K562 (cell line): ENCODE data around the gene FKRP. TPM values are rescaled to one million over a fixed set of nuclear protein-coding genes. Genes with fewer than 3 reads are reported as not detected.

Source experiments
- ARID3A ChIP-seq: IDR thresholded peaks from 2 replicates; pipeline ENCODE4 v1.6.1; 2012; ENCODE audit warnings: low read depth, low read length, improper control_type of control experiment, borderline replicate concordance
- ATF1 ChIP-seq, 2 experiments: fragments of 450-650 bp in 1 of 2; IDR thresholded peaks; 2 replicates each; pipeline ENCODE4 v1.6.1; 2016; ENCODE audit warnings: missing compliant biosample characterization in 1 of 2, missing genetic modification characterization in 1 of 2
- IRF2 ChIP-seq: sonication (generic); formaldehyde crosslinking; IDR thresholded peaks from 2 replicates; pipeline ENCODE4 v1.8.1; 2022; ENCODE audit warnings: mild to moderate bottlenecking, missing genetic modification reagents
- JUND ChIP-seq, 2 experiments: IDR thresholded peaks; 2 replicates in 1 of 2; 3 replicates in 1 of 2; pipeline ENCODE4 v1.6.1; 2011; ENCODE audit warnings: borderline replicate concordance in 2 of 2, low read depth in 2 of 2, low read length in 2 of 2, improper control_type of control experiment in 1 of 2, missing biosample characterization in 1 of 2, missing genetic modification characterization in 1 of 2, missing genetic modification reagents in 1 of 2
- NFIX ChIP-seq: fragments of 250-450 bp; sonication (Bioruptor Pico); IDR thresholded peaks from 2 replicates; pipeline ENCODE4 v1.4.0; 2020; ENCODE audit warnings: low read depth, mild to moderate bottlenecking, moderate library complexity
- PCBP2 ChIP-seq: fragments of 200-400 bp; formaldehyde crosslinking; IDR thresholded peaks from 2 replicates; pipeline ENCODE4 v1.6.1; 2018; ENCODE audit warnings: low read length, low read depth, mild to moderate bottlenecking, moderate library complexity; ENCODE audit not compliant: poor library complexity, severe bottlenecking
- PKNOX1 ChIP-seq: fragments of 450-650 bp; IDR thresholded peaks from 2 replicates; pipeline ENCODE4 v1.6.1; 2016
- PTRF ChIP-seq: fragments of 450-650 bp; IDR thresholded peaks from 2 replicates; pipeline ENCODE4 v1.6.1; 2016; ENCODE audit warnings: mild to moderate bottlenecking, missing genetic modification characterization, missing compliant biosample characterization
- ZNF3 ChIP-seq: fragments of 250-450 bp; sonication (Bioruptor Pico); IDR thresholded peaks from 2 replicates; pipeline ENCODE4 v1.5.0; 2021; ENCODE audit warnings: mild to moderate bottlenecking, moderate library complexity
- ZNF398 ChIP-seq: fragments of 250-450 bp; sonication (Bioruptor Pico); IDR thresholded peaks from 2 replicates; pipeline ENCODE4 v1.8.0; 2021; ENCODE audit warnings: moderate library complexity, mild to moderate bottlenecking, inconsistent platforms
- polyA plus RNA-seq, 8 experiments: library from polyadenylated mRNA; depleted of rRNA in 4 of 8; stranded (reverse) in 5 of 8; unstranded in 3 of 8; fragments of >200 nt; fragmentation: Nextera tagmentation in 2 of 8; fragmentation: Illumina TruSeq in 1 of 8; extraction: Ambion mirVana in 2 of 8; extraction: Trizol in 1 of 8; gene quantifications; 2 replicates each; pipeline versions ENCODE4 v1.2.1 to v1.2.3, GENCODE V29; 2011 to 2014; ENCODE audit warnings: inconsistent platforms in 1 of 8, missing spikeins in 1 of 8
- total RNA-seq, 7 experiments: library from RNA; depleted of rRNA in 6 of 7; stranded (reverse); fragments of >200 nt in 6 of 7; fragmentation: Illumina TruSeq in 2 of 7; extraction: Trizol in 2 of 7; gene quantifications; 2 replicates each; pipeline versions ENCODE4 v1.2.1 to v1.2.3, GENCODE V29; 2011 to 2021; ENCODE audit warnings: low replicate concordance in 1 of 7
- TF ChIP-seq, protein P1 (sequence below), 2 experiments: fragments of 150-350 bp in 1 of 2; IDR thresholded peaks; 2 replicates each; pipeline ENCODE4 v1.6.1; 2012 to 2016; ENCODE audit warnings: low read depth in 2 of 2, low read length in 2 of 2, mild to moderate bottlenecking in 1 of 2, moderate library complexity in 1 of 2
- TF ChIP-seq, protein P2 (sequence below): IDR thresholded peaks from 3 replicates; pipeline ENCODE4 v1.6.1; 2011; ENCODE audit warnings: borderline replicate concordance, mild to moderate bottlenecking, moderate library complexity; ENCODE audit not compliant: insufficient read length; ENCODE audit errors: extremely low read depth

FKRP gene
- total and polyA plus RNA-seq, 9 of the 15 experiments (the other 6 are each of a cell fraction or from before 2014, with no cell fraction given) = 0.68 to 16.1 (median 6.5) TPM

GRCh38 chr19:46783670-46784069, 37.8 kb downstream of the FKRP start (continued):
- TF ChIP-seq, protein P1, sequence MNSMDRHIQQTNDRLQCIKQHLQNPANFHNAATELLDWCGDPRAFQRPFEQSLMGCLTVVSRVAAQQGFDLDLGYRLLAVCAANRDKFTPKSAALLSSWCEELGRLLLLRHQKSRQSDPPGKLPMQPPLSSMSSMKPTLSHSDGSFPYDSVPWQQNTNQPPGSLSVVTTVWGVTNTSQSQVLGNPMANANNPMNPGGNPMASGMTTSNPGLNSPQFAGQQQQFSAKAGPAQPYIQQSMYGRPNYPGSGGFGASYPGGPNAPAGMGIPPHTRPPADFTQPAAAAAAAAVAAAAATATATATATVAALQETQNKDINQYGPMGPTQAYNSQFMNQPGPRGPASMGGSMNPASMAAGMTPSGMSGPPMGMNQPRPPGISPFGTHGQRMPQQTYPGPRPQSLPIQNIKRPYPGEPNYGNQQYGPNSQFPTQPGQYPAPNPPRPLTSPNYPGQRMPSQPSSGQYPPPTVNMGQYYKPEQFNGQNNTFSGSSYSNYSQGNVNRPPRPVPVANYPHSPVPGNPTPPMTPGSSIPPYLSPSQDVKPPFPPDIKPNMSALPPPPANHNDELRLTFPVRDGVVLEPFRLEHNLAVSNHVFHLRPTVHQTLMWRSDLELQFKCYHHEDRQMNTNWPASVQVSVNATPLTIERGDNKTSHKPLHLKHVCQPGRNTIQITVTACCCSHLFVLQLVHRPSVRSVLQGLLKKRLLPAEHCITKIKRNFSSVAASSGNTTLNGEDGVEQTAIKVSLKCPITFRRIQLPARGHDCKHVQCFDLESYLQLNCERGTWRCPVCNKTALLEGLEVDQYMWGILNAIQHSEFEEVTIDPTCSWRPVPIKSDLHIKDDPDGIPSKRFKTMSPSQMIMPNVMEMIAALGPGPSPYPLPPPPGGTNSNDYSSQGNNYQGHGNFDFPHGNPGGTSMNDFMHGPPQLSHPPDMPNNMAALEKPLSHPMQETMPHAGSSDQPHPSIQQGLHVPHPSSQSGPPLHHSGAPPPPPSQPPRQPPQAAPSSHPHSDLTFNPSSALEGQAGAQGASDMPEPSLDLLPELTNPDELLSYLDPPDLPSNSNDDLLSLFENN (IDR thresholded peaks at IDR 0.05; ENCODE audit: low read depth in 2 of 2, low read length in 2 of 2) = no peak
- TF ChIP-seq PKNOX1 (peak; percentile 76), JUND (IDR thresholded peaks at IDR 0.05; ENCODE audit: borderline replicate concordance, low read depth, low read length) (no peak), JUND (tag; IDR thresholded peaks at IDR 0.05; ENCODE audit: borderline replicate concordance, low read depth, low read length) (no peak), PTRF (tag) (no peak), NFIX (CRISPR knock-in tag) (peak; percentile 45; the same call in 1 of the 2 replicates), ARID3A (no peak), PCBP2 (no peak), ZNF398 (CRISPR knock-in tag) (no peak), ATF1 (CRISPR knock-in tag; IDR thresholded peaks at IDR 0.05) (no peak), ATF1 (tag; IDR thresholded peaks at IDR 0.05) (no peak), IRF2 (CRISPR knock-in tag) (no peak), ZNF3 (CRISPR knock-in tag) (no peak)
- TF ChIP-seq, protein P2, sequence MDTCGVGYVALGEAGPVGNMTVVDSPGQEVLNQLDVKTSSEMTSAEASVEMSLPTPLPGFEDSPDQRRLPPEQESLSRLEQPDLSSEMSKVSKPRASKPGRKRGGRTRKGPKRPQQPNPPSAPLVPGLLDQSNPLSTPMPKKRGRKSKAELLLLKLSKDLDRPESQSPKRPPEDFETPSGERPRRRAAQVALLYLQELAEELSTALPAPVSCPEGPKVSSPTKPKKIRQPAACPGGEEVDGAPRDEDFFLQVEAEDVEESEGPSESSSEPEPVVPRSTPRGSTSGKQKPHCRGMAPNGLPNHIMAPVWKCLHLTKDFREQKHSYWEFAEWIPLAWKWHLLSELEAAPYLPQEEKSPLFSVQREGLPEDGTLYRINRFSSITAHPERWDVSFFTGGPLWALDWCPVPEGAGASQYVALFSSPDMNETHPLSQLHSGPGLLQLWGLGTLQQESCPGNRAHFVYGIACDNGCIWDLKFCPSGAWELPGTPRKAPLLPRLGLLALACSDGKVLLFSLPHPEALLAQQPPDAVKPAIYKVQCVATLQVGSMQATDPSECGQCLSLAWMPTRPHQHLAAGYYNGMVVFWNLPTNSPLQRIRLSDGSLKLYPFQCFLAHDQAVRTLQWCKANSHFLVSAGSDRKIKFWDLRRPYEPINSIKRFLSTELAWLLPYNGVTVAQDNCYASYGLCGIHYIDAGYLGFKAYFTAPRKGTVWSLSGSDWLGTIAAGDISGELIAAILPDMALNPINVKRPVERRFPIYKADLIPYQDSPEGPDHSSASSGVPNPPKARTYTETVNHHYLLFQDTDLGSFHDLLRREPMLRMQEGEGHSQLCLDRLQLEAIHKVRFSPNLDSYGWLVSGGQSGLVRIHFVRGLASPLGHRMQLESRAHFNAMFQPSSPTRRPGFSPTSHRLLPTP = no peak
